ENCODE data around the gene MICAL2. TPM values are rescaled to one million over a fixed set of nuclear protein-coding genes. Genes with fewer than 3 reads are reported as not detected.
A peak's percentile ranks its signal among the peaks of the same experiment; 100 is the strongest.

Gene MICAL2
- total RNA-seq, 6 experiments from 2014 or later = 17.0 to 50.7 (median 35.9) TPM

DNA sequence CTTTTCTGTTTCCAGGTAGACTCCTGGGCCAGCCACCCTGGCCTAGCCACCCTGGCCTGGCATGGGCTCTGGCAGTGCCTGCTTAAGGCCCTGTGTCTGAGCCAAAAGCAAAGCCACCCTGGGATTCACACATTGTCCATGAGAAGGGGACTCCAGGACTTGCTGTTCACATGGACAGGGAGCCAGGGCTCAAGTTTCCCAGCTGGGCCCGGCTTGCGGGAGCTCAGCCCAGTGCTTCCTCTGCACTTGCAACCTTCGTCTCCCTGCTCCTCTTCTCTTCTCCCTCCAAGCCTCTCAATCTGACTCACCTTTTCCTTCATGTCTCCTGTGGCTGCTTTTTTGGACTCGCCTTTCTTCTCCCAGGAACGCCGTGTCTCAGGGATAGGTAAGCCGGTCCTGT, 130.3 kb downstream of the MICAL2 start:
- 90% methylated on average over 5 of the region's 7 CpGs for WGBS (ENCODE audit: insufficient coverage, low coverage, low lambda C conversion rate, missing lambda C conversion rate)
- DNase-seq = no peak
- peak overlapping the region in 2 of 3 donors; percentile 16 to 42 for H3K27ac ChIP-seq
- no peaks in the 10 kb centered on the region for H3K9me3 ChIP-seq
- H3K4me3 ChIP-seq = no peak overlapping the region
- H3K27me3 ChIP-seq = no peaks in the 10 kb centered on the region
- peaks cover 0 to 31% (median 13%) of the 10 kb centered on the region in 4 donors for H3K4me1 ChIP-seq
- no peak for ATAC-seq
- H3K36me3 ChIP-seq = no peaks in the 10 kb centered on the region
- no peak for TF ChIP-seq POLR2A (IDR thresholded peaks at IDR 0.05)
- TF ChIP-seq, protein P1, sequence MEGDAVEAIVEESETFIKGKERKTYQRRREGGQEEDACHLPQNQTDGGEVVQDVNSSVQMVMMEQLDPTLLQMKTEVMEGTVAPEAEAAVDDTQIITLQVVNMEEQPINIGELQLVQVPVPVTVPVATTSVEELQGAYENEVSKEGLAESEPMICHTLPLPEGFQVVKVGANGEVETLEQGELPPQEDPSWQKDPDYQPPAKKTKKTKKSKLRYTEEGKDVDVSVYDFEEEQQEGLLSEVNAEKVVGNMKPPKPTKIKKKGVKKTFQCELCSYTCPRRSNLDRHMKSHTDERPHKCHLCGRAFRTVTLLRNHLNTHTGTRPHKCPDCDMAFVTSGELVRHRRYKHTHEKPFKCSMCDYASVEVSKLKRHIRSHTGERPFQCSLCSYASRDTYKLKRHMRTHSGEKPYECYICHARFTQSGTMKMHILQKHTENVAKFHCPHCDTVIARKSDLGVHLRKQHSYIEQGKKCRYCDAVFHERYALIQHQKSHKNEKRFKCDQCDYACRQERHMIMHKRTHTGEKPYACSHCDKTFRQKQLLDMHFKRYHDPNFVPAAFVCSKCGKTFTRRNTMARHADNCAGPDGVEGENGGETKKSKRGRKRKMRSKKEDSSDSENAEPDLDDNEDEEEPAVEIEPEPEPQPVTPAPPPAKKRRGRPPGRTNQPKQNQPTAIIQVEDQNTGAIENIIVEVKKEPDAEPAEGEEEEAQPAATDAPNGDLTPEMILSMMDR (IDR thresholded peaks at IDR 0.05) = no peak
- intact Hi-C loops (cut with DNase I) = no loop called here

DNA sequence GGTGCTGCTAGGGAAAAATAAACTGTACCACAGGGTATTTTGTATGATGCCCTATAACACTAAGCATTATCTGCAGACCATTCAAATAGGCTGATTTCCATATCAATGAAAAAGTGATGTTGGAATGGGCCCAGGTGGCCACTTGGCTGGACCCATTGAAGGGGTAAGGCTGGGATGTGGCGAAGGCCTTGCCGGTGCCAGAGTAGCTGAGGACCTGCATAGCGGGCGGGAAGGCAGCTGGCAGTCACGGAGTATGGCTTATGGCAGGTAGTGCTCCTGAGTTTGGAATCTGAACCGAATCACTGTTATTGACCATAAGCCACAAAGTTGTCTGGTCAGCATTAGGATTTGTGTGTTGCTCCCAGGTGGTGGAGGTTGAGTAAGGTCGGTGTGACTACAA, 131.0 kb downstream of the MICAL2 start:
- no peaks in the 10 kb centered on the region for H3K9me3 ChIP-seq
- 36% methylated on average over 6 of the region's 7 CpGs for WGBS (ENCODE audit: insufficient coverage, low coverage, low lambda C conversion rate, missing lambda C conversion rate)
- peak overlapping the region in 2 of 3 donors; percentile 16 to 42 for H3K27ac ChIP-seq
- peak; percentile 60 to 88 (median 83) for ATAC-seq
- H3K27me3 ChIP-seq = no peaks in the 10 kb centered on the region
- TF ChIP-seq POLR2A (IDR thresholded peaks at IDR 0.05) = no peak
- TF ChIP-seq, protein P1 (IDR thresholded peaks at IDR 0.05) = no peak
- intact Hi-C loops (cut with DNase I) = no loop called here
- H3K4me3 ChIP-seq = no peak overlapping the region
- DNase-seq = peak; percentile 60 to 90 (median 86)
- peaks cover 0 to 31% (median 13%) of the 10 kb centered on the region in 4 donors for H3K4me1 ChIP-seq
- H3K36me3 ChIP-seq = no peaks in the 10 kb centered on the region

DNA sequence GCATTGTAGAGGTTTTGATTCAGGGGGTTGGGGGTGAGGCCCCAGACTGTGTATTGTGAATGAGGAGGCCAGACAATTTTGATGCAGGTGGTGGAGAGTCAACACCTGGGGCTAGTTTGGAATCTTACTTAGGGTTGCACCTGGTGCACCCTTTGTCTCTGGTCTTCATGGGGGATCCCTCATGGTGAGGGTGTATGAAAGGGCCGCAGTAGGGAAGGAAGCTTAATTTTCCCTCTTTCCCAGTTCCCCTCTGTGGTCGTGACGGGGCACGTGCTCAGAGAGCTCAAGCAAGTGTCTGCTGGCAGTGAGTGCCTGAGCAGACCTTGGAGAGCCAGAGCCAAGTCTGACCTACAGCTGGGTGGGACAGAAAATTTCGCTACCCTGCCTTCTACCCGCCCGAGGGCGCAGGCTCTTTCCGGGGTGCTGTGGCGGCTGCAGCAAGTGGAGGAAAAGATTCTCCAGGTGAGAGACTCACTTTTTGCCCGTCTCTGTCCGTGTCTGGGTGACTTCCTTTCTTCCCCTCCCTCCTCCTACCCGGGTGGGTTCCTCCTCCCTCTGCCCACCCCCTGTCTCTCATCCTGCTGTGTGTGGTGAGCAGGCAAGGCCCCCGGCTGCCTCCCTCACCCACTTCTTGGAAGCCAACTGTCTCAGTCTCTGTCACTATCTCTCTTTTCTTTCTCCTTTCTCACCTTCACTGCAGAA, 131.7 kb downstream of the MICAL2 start:
- TF ChIP-seq, protein P1 (IDR thresholded peaks at IDR 0.05) = no peak
- TF ChIP-seq POLR2A (IDR thresholded peaks at IDR 0.05) = no peak
- no peaks in the 10 kb centered on the region for H3K27me3 ChIP-seq
- H3K4me3 ChIP-seq = no peak overlapping the region
- DNase-seq = no peak
- no peaks in the 10 kb centered on the region for H3K9me3 ChIP-seq
- WGBS (ENCODE audit: insufficient coverage, low coverage, low lambda C conversion rate, missing lambda C conversion rate) = 60% methylated on average over 12 of the region's 14 CpGs
- H3K4me1 ChIP-seq = peaks cover 0 to 31% (median 13%) of the 10 kb centered on the region in 4 donors
- intact Hi-C loops (cut with DNase I) = no loop called here
- peak overlapping the region in 2 of 3 donors; percentile 16 to 42 for H3K27ac ChIP-seq
- ATAC-seq = no peak
- no peaks in the 10 kb centered on the region for H3K36me3 ChIP-seq

DNA sequence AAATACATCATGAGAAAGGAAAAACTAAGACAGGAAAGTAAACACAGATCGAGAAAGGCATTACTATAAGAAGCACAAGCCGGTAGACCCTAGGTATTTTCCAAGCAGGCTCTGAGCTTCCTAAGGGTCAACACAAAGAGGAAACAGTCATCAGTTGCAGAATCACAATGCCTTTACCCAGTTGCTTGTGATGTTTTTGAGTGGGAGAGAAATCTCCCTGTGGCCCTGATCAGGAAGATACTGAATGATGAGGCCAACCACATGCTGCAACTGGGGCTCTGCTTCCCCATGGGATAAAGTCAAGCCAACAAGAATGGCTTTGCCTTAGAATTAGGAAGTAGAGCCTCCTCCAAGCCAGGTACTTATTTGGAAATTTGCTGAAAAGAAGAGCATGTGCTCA, 132.6 kb downstream of the MICAL2 start:
- no peak for ATAC-seq
- H3K27me3 ChIP-seq = no peaks in the 10 kb centered on the region
- DNase-seq = no peak
- no peak overlapping the region for H3K4me3 ChIP-seq
- 94% methylated on average over 2 of the region's 2 CpGs for WGBS (ENCODE audit: insufficient coverage, low coverage, low lambda C conversion rate, missing lambda C conversion rate)
- no peaks in the 10 kb centered on the region for H3K9me3 ChIP-seq
- H3K27ac ChIP-seq = no peak overlapping the region
- no peaks in the 10 kb centered on the region for H3K36me3 ChIP-seq
- peaks cover 0 to 31% (median 13%) of the 10 kb centered on the region in 4 donors for H3K4me1 ChIP-seq
- intact Hi-C loops (cut with DNase I) = no loop called here
- TF ChIP-seq, protein P1 (IDR thresholded peaks at IDR 0.05) = no peak
- TF ChIP-seq POLR2A (IDR thresholded peaks at IDR 0.05) = no peak
